ENCODE results near the gene CCDC122. TPM values are rescaled to one million over a fixed set of nuclear protein-coding genes. Genes with fewer than 3 reads are reported as not detected.

CCDC122 gene
- total and polyA plus RNA-seq, 2 experiments from 2014 or later: 5.3 to 10.3 TPM

GRCh38 chr13:43822969-43823368 lies 56.6 kb downstream of the CCDC122 start:
- no peak for DNase-seq (ENCODE audit: low spot score)
- WGBS (ENCODE audit: low lambda C conversion rate, missing lambda C conversion rate): 80% methylated on average over 1 of the region's 1 CpG
- no peak overlapping the region for H2AFZ ChIP-seq
- H3K4me1 ChIP-seq (ENCODE audit: insufficient read depth): no peaks in the 10 kb centered on the region
- no peaks in the 10 kb centered on the region for H3K9me3 ChIP-seq (ENCODE audit: low read depth)
- no peaks in the 10 kb centered on the region for H3K9me2 ChIP-seq (replicated peaks; ENCODE audit: insufficient read depth)
- TF ChIP-seq, protein P1, sequence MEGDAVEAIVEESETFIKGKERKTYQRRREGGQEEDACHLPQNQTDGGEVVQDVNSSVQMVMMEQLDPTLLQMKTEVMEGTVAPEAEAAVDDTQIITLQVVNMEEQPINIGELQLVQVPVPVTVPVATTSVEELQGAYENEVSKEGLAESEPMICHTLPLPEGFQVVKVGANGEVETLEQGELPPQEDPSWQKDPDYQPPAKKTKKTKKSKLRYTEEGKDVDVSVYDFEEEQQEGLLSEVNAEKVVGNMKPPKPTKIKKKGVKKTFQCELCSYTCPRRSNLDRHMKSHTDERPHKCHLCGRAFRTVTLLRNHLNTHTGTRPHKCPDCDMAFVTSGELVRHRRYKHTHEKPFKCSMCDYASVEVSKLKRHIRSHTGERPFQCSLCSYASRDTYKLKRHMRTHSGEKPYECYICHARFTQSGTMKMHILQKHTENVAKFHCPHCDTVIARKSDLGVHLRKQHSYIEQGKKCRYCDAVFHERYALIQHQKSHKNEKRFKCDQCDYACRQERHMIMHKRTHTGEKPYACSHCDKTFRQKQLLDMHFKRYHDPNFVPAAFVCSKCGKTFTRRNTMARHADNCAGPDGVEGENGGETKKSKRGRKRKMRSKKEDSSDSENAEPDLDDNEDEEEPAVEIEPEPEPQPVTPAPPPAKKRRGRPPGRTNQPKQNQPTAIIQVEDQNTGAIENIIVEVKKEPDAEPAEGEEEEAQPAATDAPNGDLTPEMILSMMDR (IDR thresholded peaks at IDR 0.05; ENCODE audit: poor library complexity): no peak
- no peak for TF ChIP-seq EZH2phosphoT487 (IDR thresholded peaks at IDR 0.05; ENCODE audit: low read depth, severe bottlenecking, unreplicated experiment)
- no peak for TF ChIP-seq EZH2 (IDR thresholded peaks at IDR 0.05; ENCODE audit: borderline replicate concordance)
- H4K20me1 ChIP-seq (ENCODE audit: insufficient read depth, poor library complexity, severe bottlenecking): no peaks in the 10 kb centered on the region
- no peaks in the 10 kb centered on the region for H3K79me2 ChIP-seq
- H3K36me3 ChIP-seq (replicated peaks; ENCODE audit: insufficient read depth, low read depth): no peaks in the 10 kb centered on the region
- no peak overlapping the region for H3K27ac ChIP-seq
- H3K27me3 ChIP-seq: no peaks in the 10 kb centered on the region
- H3K4me2 ChIP-seq: no peak overlapping the region
- H3K4me3 ChIP-seq: no peak overlapping the region

DNA sequence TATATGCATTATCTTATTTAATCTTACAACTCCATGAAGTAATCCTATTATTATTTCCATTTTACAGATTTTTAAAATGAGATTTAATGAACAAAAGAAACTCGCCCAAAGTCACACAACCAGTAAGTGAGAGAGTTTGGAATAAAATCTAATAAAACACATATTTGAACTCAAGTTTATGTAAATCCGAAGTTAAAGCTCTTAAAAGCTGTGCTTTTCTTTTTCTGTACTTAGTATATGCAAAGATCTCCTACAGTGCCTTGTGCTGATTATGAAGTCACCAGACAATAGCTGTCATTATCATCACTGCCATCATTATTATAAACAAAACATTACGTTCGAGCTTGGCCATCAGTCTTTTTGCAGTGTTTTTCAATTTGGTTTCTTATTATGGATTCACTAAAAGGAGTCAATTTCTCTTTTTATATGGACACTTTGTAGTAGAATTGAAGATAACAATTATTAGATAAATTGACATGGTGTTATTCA lies 63.1 kb downstream of the CCDC122 start:
- WGBS (ENCODE audit: low lambda C conversion rate, missing lambda C conversion rate): 57% methylated on average over 4 of the region's 4 CpGs
- Histone ChIP-seq H4K20me1 (ENCODE audit: insufficient read depth, poor library complexity, severe bottlenecking) (no peaks in the 10 kb centered on the region), H3K36me3 (replicated peaks; ENCODE audit: insufficient read depth, low read depth) (no peaks in the 10 kb centered on the region), H3K4me1 (ENCODE audit: insufficient read depth) (no peaks in the 10 kb centered on the region), H3K9me2 (replicated peaks; ENCODE audit: insufficient read depth) (no peaks in the 10 kb centered on the region), H3K4me2 (no peak overlapping the region), H3K9me3 (ENCODE audit: low read depth) (no peaks in the 10 kb centered on the region), H3K79me2 (no peaks in the 10 kb centered on the region), H3K27ac (no peak overlapping the region), H2AFZ (no peak overlapping the region), H3K27me3 (no peaks in the 10 kb centered on the region), H3K4me3 (no peak overlapping the region)
- no peak for DNase-seq (ENCODE audit: low spot score)
- TF ChIP-seq EZH2 (IDR thresholded peaks at IDR 0.05; ENCODE audit: borderline replicate concordance): no peak
- no peak for TF ChIP-seq EZH2phosphoT487 (IDR thresholded peaks at IDR 0.05; ENCODE audit: low read depth, severe bottlenecking, unreplicated experiment)
- TF ChIP-seq, protein P1 (IDR thresholded peaks at IDR 0.05; ENCODE audit: poor library complexity): no peak

DNA sequence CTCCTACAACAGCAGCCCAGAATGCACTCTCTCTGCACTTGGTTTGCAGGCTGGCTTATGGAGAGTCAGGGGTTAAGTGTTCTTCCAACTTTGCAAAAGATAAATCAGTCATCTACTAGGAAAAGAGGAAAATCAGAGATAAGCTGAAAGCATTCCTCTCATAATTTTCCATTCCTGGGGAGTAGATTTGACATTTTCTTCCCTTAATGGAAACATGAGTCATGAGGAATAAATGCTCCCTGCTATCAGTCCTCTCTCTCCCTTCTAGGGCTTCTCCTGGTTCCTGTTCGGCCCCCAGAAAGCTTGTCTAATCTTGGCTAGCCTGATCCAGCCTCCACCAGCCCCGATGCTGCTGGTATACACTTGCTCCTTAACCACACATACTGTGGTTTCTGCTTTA lies 64.3 kb downstream of the CCDC122 start:
- WGBS (ENCODE audit: low lambda C conversion rate, missing lambda C conversion rate): 33% methylated on average over 2 of the region's 2 CpGs
- Histone ChIP-seq H4K20me1 (ENCODE audit: insufficient read depth, poor library complexity, severe bottlenecking) (no peaks in the 10 kb centered on the region), H3K79me2 (no peaks in the 10 kb centered on the region), H3K4me2 (no peak overlapping the region), H3K4me3 (no peak overlapping the region), H3K4me1 (ENCODE audit: insufficient read depth) (no peaks in the 10 kb centered on the region), H2AFZ (no peak overlapping the region), H3K27me3 (no peaks in the 10 kb centered on the region), H3K9me2 (replicated peaks; ENCODE audit: insufficient read depth) (no peaks in the 10 kb centered on the region), H3K27ac (peak overlapping the region; percentile 11), H3K36me3 (replicated peaks; ENCODE audit: insufficient read depth, low read depth) (no peaks in the 10 kb centered on the region), H3K9me3 (ENCODE audit: low read depth) (no peaks in the 10 kb centered on the region)
- TF ChIP-seq, protein P1 (IDR thresholded peaks at IDR 0.05; ENCODE audit: poor library complexity): no peak
- TF ChIP-seq EZH2phosphoT487 (IDR thresholded peaks at IDR 0.05; ENCODE audit: low read depth, severe bottlenecking, unreplicated experiment): no peak
- TF ChIP-seq EZH2 (IDR thresholded peaks at IDR 0.05; ENCODE audit: borderline replicate concordance): no peak
- peak; percentile 28 for DNase-seq (ENCODE audit: low spot score)

DNA sequence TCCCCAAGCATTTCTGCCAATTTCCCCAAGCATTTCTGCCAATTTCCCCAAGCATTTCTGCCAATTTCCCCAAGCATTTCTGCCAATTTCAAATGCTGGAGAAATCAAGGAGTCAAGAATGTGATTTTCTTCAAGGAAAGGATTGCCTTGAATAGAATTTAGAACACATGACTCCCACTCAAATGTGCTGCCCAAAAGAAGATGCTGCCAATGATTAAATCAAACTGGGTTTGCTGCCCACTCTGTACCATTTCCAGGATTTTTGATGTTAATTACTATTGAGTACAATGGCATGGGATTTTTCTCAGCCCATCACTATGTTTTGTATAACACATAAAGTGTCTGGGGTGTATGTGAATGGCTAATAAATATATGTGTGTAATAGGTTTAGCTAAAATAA lies 70.9 kb downstream of the CCDC122 start:
- no peak for DNase-seq (ENCODE audit: low spot score)
- Histone ChIP-seq H3K9me3 (ENCODE audit: low read depth) (no peaks in the 10 kb centered on the region), H3K4me3 (no peak overlapping the region), H3K4me2 (no peak overlapping the region), H2AFZ (no peak overlapping the region), H3K36me3 (replicated peaks; ENCODE audit: insufficient read depth, low read depth) (no peaks in the 10 kb centered on the region), H4K20me1 (ENCODE audit: insufficient read depth, poor library complexity, severe bottlenecking) (no peaks in the 10 kb centered on the region), H3K27ac (no peak overlapping the region), H3K79me2 (no peaks in the 10 kb centered on the region), H3K4me1 (ENCODE audit: insufficient read depth) (no peaks in the 10 kb centered on the region), H3K27me3 (no peaks in the 10 kb centered on the region), H3K9me2 (replicated peaks; ENCODE audit: insufficient read depth) (no peaks in the 10 kb centered on the region)
- TF ChIP-seq, protein P1 (IDR thresholded peaks at IDR 0.05; ENCODE audit: poor library complexity): no peak
- TF ChIP-seq EZH2 (IDR thresholded peaks at IDR 0.05; ENCODE audit: borderline replicate concordance): no peak
- no peak for TF ChIP-seq EZH2phosphoT487 (IDR thresholded peaks at IDR 0.05; ENCODE audit: low read depth, severe bottlenecking, unreplicated experiment)
